Measurements from ENCODE around the gene GLRX5. TPM values are rescaled to one million over a fixed set of nuclear protein-coding genes. Genes with fewer than 3 reads are reported as not detected.
A peak's percentile ranks its signal among the peaks of the same experiment; 100 is the strongest.

GLRX5 gene
- total RNA-seq, 1 donor from 2014 or later, result 74.1 TPM

- Histone ChIP-seq H3K9me3 (ENCODE audit: control insufficient read depth in 3 of 3, low read length in 3 of 3) (no peaks in the 10 kb centered on the region), H3K4me3 (ENCODE audit: low read length in 3 of 3) (no peak overlapping the region), H3K36me3 (ENCODE audit: control insufficient read depth in 3 of 3, insufficient read depth in 3 of 3, low read length in 3 of 3) (peaks cover 0 to 8% (median 3%) of the 10 kb centered on the region in 3 donors), H3K27me3 (ENCODE audit: control insufficient read depth in 3 of 3, insufficient read depth in 3 of 3, low read length in 3 of 3) (no peaks in the 10 kb centered on the region), H3K27ac (ENCODE audit: low read depth, low read length) (no peak overlapping the region), H3K9ac (ENCODE audit: low read depth in 1 of 3, low read length in 3 of 3) (no peak overlapping the region), H3K4me1 (ENCODE audit: control insufficient read depth in 3 of 3, insufficient read depth in 3 of 3, low read length in 3 of 3) (peaks cover 26 to 37% (median 35%) of the 10 kb centered on the region in 3 donors)
Observed at GRCh38 chr14:95541346-95541745, 6.5 kb downstream of the GLRX5 start.

DNA sequence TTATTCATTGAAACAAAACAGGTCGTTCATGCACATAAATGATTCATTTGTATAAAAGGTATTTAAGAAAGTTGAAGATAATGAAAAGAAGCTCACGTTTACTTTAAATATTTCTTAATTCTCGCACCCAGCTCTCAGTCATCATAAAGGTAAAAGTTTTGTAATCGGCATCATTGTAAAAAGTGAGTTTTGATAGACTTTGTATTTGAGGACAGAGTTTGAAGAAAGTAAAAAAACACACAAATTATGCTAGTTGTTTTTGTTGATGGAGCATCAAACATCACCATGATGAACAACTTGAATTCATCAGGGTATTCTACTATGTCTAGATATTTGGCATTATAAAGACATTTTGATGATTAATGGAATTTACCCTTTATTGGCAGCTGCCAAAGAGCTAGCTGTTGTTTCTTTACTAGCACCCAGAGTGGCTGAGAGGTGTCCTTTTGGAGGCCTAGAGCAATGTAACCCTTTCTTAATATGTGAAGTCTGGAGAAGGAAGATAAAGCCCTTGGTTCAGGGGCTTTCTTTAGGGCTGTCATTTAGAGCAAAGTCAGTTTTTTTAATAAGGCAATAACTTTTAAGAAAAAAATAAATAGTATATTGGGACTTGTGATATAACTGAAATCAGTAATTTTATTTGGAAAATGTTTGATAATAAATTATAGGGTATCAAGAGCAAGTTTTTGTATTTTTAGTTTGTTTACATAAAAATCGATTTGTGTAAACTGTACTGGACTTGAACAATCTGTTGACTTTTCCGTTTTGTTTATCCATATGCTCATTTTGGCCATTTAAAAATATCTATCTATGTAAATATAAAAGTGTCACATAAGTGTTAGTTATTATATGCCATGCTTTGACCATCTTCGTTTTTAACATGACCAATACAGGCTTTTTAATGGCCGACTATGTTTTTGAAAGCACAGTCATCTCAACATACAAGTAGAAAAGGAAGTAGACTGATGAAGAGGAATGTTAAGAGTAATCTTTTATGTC, 7.4 kb downstream of the GLRX5 start:
- H3K4me3 ChIP-seq (ENCODE audit: low read length in 3 of 3), result no peak overlapping the region
- H3K9me3 ChIP-seq (ENCODE audit: control insufficient read depth in 3 of 3, low read length in 3 of 3), result no peaks in the 10 kb centered on the region
- H3K27me3 ChIP-seq (ENCODE audit: control insufficient read depth in 3 of 3, insufficient read depth in 3 of 3, low read length in 3 of 3), result no peaks in the 10 kb centered on the region
- H3K36me3 ChIP-seq (ENCODE audit: control insufficient read depth in 3 of 3, insufficient read depth in 3 of 3, low read length in 3 of 3), result peaks cover 0 to 8% (median 3%) of the 10 kb centered on the region in 3 donors
- H3K4me1 ChIP-seq (ENCODE audit: control insufficient read depth in 3 of 3, insufficient read depth in 3 of 3, low read length in 3 of 3), result peaks cover 18 to 29% (median 28%) of the 10 kb centered on the region in 3 donors
- H3K9ac ChIP-seq (ENCODE audit: low read depth in 1 of 3, low read length in 3 of 3), result no peak overlapping the region
- no peak overlapping the region for H3K27ac ChIP-seq (ENCODE audit: low read depth, low read length)

- H3K27me3 ChIP-seq (ENCODE audit: control insufficient read depth in 3 of 3, insufficient read depth in 3 of 3, low read length in 3 of 3), result no peaks in the 10 kb centered on the region
- no peak overlapping the region for H3K27ac ChIP-seq (ENCODE audit: low read depth, low read length)
- peaks cover 15 to 28% (median 26%) of the 10 kb centered on the region in 3 donors for H3K4me1 ChIP-seq (ENCODE audit: control insufficient read depth in 3 of 3, insufficient read depth in 3 of 3, low read length in 3 of 3)
- H3K36me3 ChIP-seq (ENCODE audit: control insufficient read depth in 3 of 3, insufficient read depth in 3 of 3, low read length in 3 of 3), result peaks cover 0 to 8% (median 3%) of the 10 kb centered on the region in 3 donors
- H3K9me3 ChIP-seq (ENCODE audit: control insufficient read depth in 3 of 3, low read length in 3 of 3), result no peaks in the 10 kb centered on the region
- no peak overlapping the region for H3K4me3 ChIP-seq (ENCODE audit: low read length in 3 of 3)
- H3K9ac ChIP-seq (ENCODE audit: low read depth in 1 of 3, low read length in 3 of 3), result no peak overlapping the region
Observed at GRCh38 chr14:95543021-95543420, 8.2 kb downstream of the GLRX5 start.

- no peak overlapping the region for H3K27ac ChIP-seq (ENCODE audit: low read depth, low read length)
- H3K4me1 ChIP-seq (ENCODE audit: control insufficient read depth in 3 of 3, insufficient read depth in 3 of 3, low read length in 3 of 3), result peaks cover 6 to 16% (median 13%) of the 10 kb centered on the region in 3 donors
Observed at GRCh38 chr14:95544588-95544987, 9.7 kb downstream of the GLRX5 start.

GRCh38 chr14:95545515-95546168, 10.8 kb downstream of the GLRX5 start:
- Histone ChIP-seq H3K36me3 (ENCODE audit: control insufficient read depth in 3 of 3, insufficient read depth in 3 of 3, low read length in 3 of 3) (peaks cover 0 to 8% (median 3%) of the 10 kb centered on the region in 3 donors), H3K9me3 (ENCODE audit: control insufficient read depth in 3 of 3, low read length in 3 of 3) (no peaks in the 10 kb centered on the region), H3K9ac (ENCODE audit: low read depth in 1 of 3, low read length in 3 of 3) (no peak overlapping the region), H3K4me1 (ENCODE audit: control insufficient read depth in 3 of 3, insufficient read depth in 3 of 3, low read length in 3 of 3) (peaks cover 6 to 19% (median 18%) of the 10 kb centered on the region in 3 donors), H3K27ac (ENCODE audit: low read depth, low read length) (peak overlapping the region; percentile 7), H3K27me3 (ENCODE audit: control insufficient read depth in 3 of 3, insufficient read depth in 3 of 3, low read length in 3 of 3) (no peaks in the 10 kb centered on the region), H3K4me3 (ENCODE audit: low read length in 3 of 3) (no peak overlapping the region)

More at GRCh38 chr14:95544588-95544987, 9.7 kb downstream of the GLRX5 start:
- Histone ChIP-seq H3K27me3 (ENCODE audit: control insufficient read depth in 3 of 3, insufficient read depth in 3 of 3, low read length in 3 of 3) (no peaks in the 10 kb centered on the region), H3K9ac (ENCODE audit: low read depth in 1 of 3, low read length in 3 of 3) (no peak overlapping the region), H3K36me3 (ENCODE audit: control insufficient read depth in 3 of 3, insufficient read depth in 3 of 3, low read length in 3 of 3) (peaks cover 0 to 8% (median 3%) of the 10 kb centered on the region in 3 donors), H3K9me3 (ENCODE audit: control insufficient read depth in 3 of 3, low read length in 3 of 3) (no peaks in the 10 kb centered on the region), H3K4me3 (ENCODE audit: low read length in 3 of 3) (no peak overlapping the region)

DNA sequence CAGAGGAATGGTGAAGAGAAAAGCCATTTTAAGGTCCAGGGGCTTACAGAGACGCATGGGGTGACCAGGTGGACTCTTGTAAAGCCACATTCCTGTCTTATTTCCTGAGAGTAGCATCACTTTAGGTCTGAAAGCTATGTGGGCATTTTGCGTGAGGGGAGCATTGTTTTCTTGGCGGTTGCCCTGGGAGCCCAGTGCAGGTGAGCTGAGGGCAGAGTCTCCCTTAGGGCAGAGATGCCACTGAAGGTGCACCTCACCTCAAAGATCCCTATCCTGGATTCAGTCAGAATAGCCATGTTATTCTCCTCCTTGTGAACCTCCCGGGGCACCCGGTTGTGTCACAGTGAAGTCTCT, 12.4 kb downstream of the GLRX5 start:
- H3K9ac ChIP-seq (ENCODE audit: low read depth in 1 of 3, low read length in 3 of 3), result peak overlapping the region in 1 of 3 donors; percentile 40
- H3K27ac ChIP-seq (ENCODE audit: low read depth, low read length), result no peak overlapping the region
- H3K9me3 ChIP-seq (ENCODE audit: control insufficient read depth in 3 of 3, low read length in 3 of 3), result no peaks in the 10 kb centered on the region
- no peaks in the 10 kb centered on the region for H3K27me3 ChIP-seq (ENCODE audit: control insufficient read depth in 3 of 3, insufficient read depth in 3 of 3, low read length in 3 of 3)
- H3K4me1 ChIP-seq (ENCODE audit: control insufficient read depth in 3 of 3, insufficient read depth in 3 of 3, low read length in 3 of 3), result peaks cover 6 to 19% (median 18%) of the 10 kb centered on the region in 3 donors
- H3K4me3 ChIP-seq (ENCODE audit: low read length in 3 of 3), result no peak overlapping the region
- H3K36me3 ChIP-seq (ENCODE audit: control insufficient read depth in 3 of 3, insufficient read depth in 3 of 3, low read length in 3 of 3), result peaks cover 0 to 8% (median 3%) of the 10 kb centered on the region in 3 donors

DNA sequence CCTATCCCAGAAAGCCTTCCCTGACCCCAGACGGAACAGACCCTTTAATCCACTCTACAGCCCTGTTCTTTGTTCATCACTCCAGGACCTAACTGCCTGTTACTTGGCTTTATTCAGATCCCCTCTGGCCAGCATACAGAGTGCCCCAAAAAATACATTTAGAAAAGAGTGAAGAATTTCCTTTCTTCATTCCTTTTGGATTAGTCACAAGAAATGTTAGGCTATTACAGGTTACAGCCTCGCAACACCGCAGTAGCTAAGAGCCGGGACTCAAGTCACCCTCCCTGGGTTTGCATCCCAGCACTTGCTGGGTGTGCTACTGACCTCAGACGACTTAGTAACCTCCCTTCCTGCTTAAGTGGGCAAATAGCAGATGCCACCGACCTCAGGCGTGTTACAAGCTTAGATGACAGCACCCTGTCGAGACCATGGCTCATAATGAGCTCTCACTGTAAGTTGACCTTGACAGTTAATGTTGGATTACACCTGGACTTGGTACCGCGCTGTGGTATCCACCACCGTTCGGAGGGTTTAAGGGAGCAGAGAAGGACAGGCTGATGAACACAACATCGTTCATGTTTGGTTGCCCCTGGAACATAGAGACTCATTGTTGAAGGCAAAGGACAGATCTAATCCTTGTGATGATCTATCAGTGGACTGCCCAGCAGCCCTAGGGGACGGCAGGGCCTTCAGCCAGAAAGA, 12.9 kb downstream of the GLRX5 start:
- H3K36me3 ChIP-seq (ENCODE audit: control insufficient read depth in 3 of 3, insufficient read depth in 3 of 3, low read length in 3 of 3), result peaks cover 0 to 8% (median 3%) of the 10 kb centered on the region in 3 donors
- peak overlapping the region in 1 of 3 donors; percentile 13 for H3K4me3 ChIP-seq (ENCODE audit: low read length in 3 of 3)
- H3K9me3 ChIP-seq (ENCODE audit: control insufficient read depth in 3 of 3, low read length in 3 of 3), result no peaks in the 10 kb centered on the region
- peaks cover 6 to 19% (median 18%) of the 10 kb centered on the region in 3 donors for H3K4me1 ChIP-seq (ENCODE audit: control insufficient read depth in 3 of 3, insufficient read depth in 3 of 3, low read length in 3 of 3)
- no peak overlapping the region for H3K27ac ChIP-seq (ENCODE audit: low read depth, low read length)
- H3K9ac ChIP-seq (ENCODE audit: low read depth in 1 of 3, low read length in 3 of 3), result peak overlapping the region in 1 of 3 donors; percentile 16
- no peaks in the 10 kb centered on the region for H3K27me3 ChIP-seq (ENCODE audit: control insufficient read depth in 3 of 3, insufficient read depth in 3 of 3, low read length in 3 of 3)

DNA sequence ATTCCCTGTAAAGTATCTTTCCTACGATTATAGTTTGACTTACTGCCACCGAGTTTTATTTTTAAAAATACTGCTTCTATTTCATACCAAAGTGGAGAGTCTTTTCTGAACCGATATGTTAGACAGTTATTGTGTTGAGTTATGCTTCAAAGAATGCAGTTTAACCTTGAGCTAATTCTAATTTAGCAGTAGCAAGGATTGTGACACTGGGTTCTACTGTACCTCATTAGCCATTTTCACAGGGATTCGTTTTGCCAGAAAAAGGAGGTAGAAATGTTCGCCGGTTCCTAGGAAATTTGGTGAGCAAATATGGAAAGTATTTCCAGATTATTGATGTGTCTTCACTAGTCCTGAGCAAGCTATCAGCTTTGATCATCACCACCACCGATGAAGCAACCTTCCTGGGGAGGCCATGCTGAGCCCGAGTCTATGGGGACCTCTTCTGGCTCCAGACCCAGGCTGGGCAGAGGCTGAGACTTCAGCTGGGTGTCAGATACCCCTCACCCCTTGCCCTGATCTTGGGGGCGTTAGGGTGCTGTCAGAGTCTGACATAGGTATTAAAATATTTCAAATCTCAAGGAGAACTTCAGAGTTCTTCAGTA, 13.6 kb downstream of the GLRX5 start:
- Histone ChIP-seq H3K9me3 (ENCODE audit: control insufficient read depth in 3 of 3, low read length in 3 of 3) (no peaks in the 10 kb centered on the region), H3K9ac (ENCODE audit: low read depth in 1 of 3, low read length in 3 of 3) (no peak overlapping the region), H3K27me3 (ENCODE audit: control insufficient read depth in 3 of 3, insufficient read depth in 3 of 3, low read length in 3 of 3) (no peaks in the 10 kb centered on the region), H3K4me1 (ENCODE audit: control insufficient read depth in 3 of 3, insufficient read depth in 3 of 3, low read length in 3 of 3) (peaks cover 6 to 18% (median 16%) of the 10 kb centered on the region in 3 donors), H3K36me3 (ENCODE audit: control insufficient read depth in 3 of 3, insufficient read depth in 3 of 3, low read length in 3 of 3) (peaks cover 0 to 8% (median 3%) of the 10 kb centered on the region in 3 donors), H3K27ac (ENCODE audit: low read depth, low read length) (no peak overlapping the region), H3K4me3 (ENCODE audit: low read length in 3 of 3) (no peak overlapping the region)

All from skeletal muscle tissue (tissue), 4 donors.